A204.1 (cell line): ENCODE data around the gene ZNF418.
"Not testable (repeated sequence)": the region's sequence is repeated elsewhere in the genome, so short reads cannot be mapped to it uniquely, and the experiment has no call there.

ENCODE experiments used
- FAIRE-seq: peaks from 2 replicates; lab custom pipeline; 2012; peaks lifted over from hg19 to GRCh38; lab: Jason Lieb, UNC

Gene ZNF418

GRCh38 chr19:57934820-57935665, at the start of gene ZNF418:
Gene ZNF418 (minus strand): TSS chr19:57935402. CDS start chr19:57933822, 1,580 bp downstream.
- FAIRE-seq = no peak

- no peak for FAIRE-seq
These were observed 43.5 kb upstream of the ZNF418 start for GRCh38 chr19:57978586-57979289.

GRCh38 chr19:57974434-57974833, 39.2 kb upstream of the ZNF418 start, which contains the start of gene C19orf18:
Gene C19orf18 (minus strand): TSS chr19:57974534. CDS start chr19:57974432, 102 bp downstream.
- no peak for FAIRE-seq

- no peak for FAIRE-seq
These were observed 29.6 kb upstream of the ZNF418 start for GRCh38 chr19:57964761-57965160.

GRCh38 chr19:57961785-57962184, 26.6 kb upstream of the ZNF418 start:
- no peak for FAIRE-seq

- FAIRE-seq = no peak
These were observed 19.8 kb upstream of the ZNF418 start for GRCh38 chr19:57954996-57955395.

- no peak for FAIRE-seq
These were observed 14.5 kb upstream of the ZNF418 start for GRCh38 chr19:57949702-57950101.

- FAIRE-seq = no peak
These were observed 14.1 kb upstream of the ZNF418 start for GRCh38 chr19:57949296-57949695.

GRCh38 chr19:57947419-57948134, 12.4 kb upstream of the ZNF418 start, which contains the start of gene ZNF256:
Gene ZNF256 (minus strand): TSS chr19:57947706. CDS start chr19:57947474, 232 bp downstream.
- FAIRE-seq = peak; percentile 98

- no peak for FAIRE-seq
These were observed 11.9 kb upstream of the ZNF418 start for GRCh38 chr19:57947088-57947418.

GRCh38 chr19:57946316-57946715, 11.1 kb upstream of the ZNF418 start:
- no peak for FAIRE-seq

- no peak for FAIRE-seq
These were observed 6.4 kb upstream of the ZNF418 start for GRCh38 chr19:57941593-57941992.

- FAIRE-seq = no peak
These were observed 529 bp upstream of the ZNF418 start for GRCh38 chr19:57935731-57936130.

GRCh38 chr19:57927587-57927986, 7.6 kb downstream of the ZNF418 start:
- FAIRE-seq = no peak

- FAIRE-seq = peak; percentile 90
These were observed 18.8 kb downstream of the ZNF418 start, which contains the start of gene ZNF417 for GRCh38 chr19:57916168-57916995. Gene ZNF417 (minus strand): TSS chr19:57916592. CDS start chr19:57916411, 181 bp downstream.

- FAIRE-seq = no peak
These were observed 20.7 kb downstream of the ZNF418 start for GRCh38 chr19:57914531-57914930.

GRCh38 chr19:57907394-57907793, 27.8 kb downstream of the ZNF418 start:
- no peak for FAIRE-seq

- no peak for FAIRE-seq
These were observed 29.9 kb downstream of the ZNF418 start for GRCh38 chr19:57905258-57905657.

- FAIRE-seq = no peak
These were observed 31.5 kb downstream of the ZNF418 start for GRCh38 chr19:57903618-57904184.

GRCh38 chr19:57900311-57900710, 34.9 kb downstream of the ZNF418 start:
- no peak for FAIRE-seq

- not testable (repeated sequence) for FAIRE-seq
These were observed 44.5 kb downstream of the ZNF418 start for GRCh38 chr19:57890706-57891105.
